ENCODE data around the gene NCOA3. TPM values are rescaled to one million over a fixed set of nuclear protein-coding genes. Genes with fewer than 3 reads are reported as not detected.

The NCOA3 gene
- polyA plus RNA-seq, 1 of the 3 experiments (the other 2 are of a cell fraction), result 5.8 TPM

DNA sequence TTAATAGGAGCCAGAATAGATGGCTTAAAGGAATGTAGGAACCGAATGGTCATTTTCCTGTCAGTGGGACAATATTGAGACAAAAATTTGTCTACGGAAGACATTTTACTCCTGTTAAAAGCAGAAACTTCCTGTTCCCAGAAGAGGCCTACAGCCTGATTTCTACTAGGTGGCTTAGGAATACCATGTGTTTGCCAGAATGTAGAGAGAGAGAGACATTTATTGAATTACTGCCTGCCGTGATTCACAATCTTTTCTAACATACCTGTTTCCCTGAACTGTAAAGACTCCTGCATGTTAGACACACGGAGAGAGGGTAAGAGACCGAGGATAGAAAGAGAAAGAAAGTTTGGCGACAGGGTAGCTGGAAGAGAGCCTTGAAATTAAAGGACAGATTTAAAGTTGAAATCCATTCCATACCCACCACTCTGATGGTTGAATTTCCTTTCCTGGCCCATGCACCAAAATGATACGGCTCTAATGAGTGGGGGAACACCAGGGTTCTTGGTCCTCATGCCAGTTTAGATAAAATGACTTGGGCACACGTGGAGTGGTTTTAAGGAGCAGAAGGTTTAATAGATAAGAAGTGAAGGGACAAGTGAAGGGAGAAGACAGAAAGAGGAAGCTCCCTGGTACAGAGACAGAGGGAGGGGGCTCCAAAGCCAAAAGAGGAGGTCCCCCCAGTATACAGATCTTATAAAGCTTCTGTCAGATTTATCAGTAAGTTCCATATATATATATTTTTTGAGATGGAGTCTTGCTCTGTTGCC lies 22.5 kb downstream of the NCOA3 start:
- Histone ChIP-seq H2AFZ (ENCODE audit: low read depth) (no peak overlapping the region), H3K79me2 (ENCODE audit: insufficient read depth) (peaks cover 58% of the 10 kb centered on the region), H3K4me3 (ENCODE audit: low read depth in 2 of 2, low read length in 1 of 2) (no peak overlapping the region), H4K20me1 (ENCODE audit: insufficient read depth) (0 out of 2 replicates have a peak, but pooled peaks cover 3% of the 10 kb centered on the region), H3K27ac (ENCODE audit: low read depth in 2 of 2, low read length in 1 of 2) (peak overlapping the region; percentile 13 to 55; a peak in 3 of 4 replicates), H3F3A (replicated peaks; ENCODE audit: insufficient read depth) (peaks cover 11% of the 10 kb centered on the region), H3K27me3 (ENCODE audit: insufficient read depth) (no peaks in the 10 kb centered on the region), H3K9me3 (no peaks in the 10 kb centered on the region; the same call in 1 of the 2 replicates), H3K4me2 (no peak overlapping the region), H3K4me1 (ENCODE audit: control insufficient read depth in 1 of 2, insufficient read depth in 2 of 2, low read depth in 1 of 2, low read length in 1 of 2) (no peaks in the 10 kb centered on the region), H3K36me3 (replicated peaks in 1 of 2; ENCODE audit: control insufficient read depth in 1 of 2, insufficient read depth in 2 of 2, low read length in 1 of 2) (peaks cover 0 to 15% of the 10 kb centered on the region in 2 experiments), H3K9ac (no peak overlapping the region), H3K9me2 (no peaks in the 10 kb centered on the region)
- WGBS (ENCODE audit: low lambda C conversion rate), result 67% methylated on average over 8 of the region's 8 CpGs
- TF ChIP-seq SMC3 (IDR thresholded peaks at IDR 0.05; ENCODE audit: low read depth, low read length), result no peak
- no peak for TF ChIP-seq TAF1 (IDR thresholded peaks at IDR 0.05; ENCODE audit: borderline replicate concordance, low read depth, low read length)
- TF ChIP-seq SIN3A (IDR thresholded peaks at IDR 0.05; ENCODE audit: borderline replicate concordance, low read depth, low read length), result no peak
- TF ChIP-seq, protein P1, sequence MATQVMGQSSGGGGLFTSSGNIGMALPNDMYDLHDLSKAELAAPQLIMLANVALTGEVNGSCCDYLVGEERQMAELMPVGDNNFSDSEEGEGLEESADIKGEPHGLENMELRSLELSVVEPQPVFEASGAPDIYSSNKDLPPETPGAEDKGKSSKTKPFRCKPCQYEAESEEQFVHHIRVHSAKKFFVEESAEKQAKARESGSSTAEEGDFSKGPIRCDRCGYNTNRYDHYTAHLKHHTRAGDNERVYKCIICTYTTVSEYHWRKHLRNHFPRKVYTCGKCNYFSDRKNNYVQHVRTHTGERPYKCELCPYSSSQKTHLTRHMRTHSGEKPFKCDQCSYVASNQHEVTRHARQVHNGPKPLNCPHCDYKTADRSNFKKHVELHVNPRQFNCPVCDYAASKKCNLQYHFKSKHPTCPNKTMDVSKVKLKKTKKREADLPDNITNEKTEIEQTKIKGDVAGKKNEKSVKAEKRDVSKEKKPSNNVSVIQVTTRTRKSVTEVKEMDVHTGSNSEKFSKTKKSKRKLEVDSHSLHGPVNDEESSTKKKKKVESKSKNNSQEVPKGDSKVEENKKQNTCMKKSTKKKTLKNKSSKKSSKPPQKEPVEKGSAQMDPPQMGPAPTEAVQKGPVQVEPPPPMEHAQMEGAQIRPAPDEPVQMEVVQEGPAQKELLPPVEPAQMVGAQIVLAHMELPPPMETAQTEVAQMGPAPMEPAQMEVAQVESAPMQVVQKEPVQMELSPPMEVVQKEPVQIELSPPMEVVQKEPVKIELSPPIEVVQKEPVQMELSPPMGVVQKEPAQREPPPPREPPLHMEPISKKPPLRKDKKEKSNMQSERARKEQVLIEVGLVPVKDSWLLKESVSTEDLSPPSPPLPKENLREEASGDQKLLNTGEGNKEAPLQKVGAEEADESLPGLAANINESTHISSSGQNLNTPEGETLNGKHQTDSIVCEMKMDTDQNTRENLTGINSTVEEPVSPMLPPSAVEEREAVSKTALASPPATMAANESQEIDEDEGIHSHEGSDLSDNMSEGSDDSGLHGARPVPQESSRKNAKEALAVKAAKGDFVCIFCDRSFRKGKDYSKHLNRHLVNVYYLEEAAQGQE (IDR thresholded peaks at IDR 0.05; ENCODE audit: low read depth, low read length), result no peak
- no peak for TF ChIP-seq TEAD4 (IDR thresholded peaks at IDR 0.05; ENCODE audit: borderline replicate concordance, insufficient read depth)
- TF ChIP-seq, protein P2, sequence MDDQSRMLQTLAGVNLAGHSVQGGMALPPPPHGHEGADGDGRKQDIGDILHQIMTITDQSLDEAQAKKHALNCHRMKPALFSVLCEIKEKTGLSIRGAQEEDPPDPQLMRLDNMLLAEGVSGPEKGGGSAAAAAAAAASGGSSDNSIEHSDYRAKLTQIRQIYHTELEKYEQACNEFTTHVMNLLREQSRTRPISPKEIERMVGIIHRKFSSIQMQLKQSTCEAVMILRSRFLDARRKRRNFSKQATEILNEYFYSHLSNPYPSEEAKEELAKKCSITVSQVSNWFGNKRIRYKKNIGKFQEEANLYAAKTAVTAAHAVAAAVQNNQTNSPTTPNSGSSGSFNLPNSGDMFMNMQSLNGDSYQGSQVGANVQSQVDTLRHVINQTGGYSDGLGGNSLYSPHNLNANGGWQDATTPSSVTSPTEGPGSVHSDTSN (IDR thresholded peaks at IDR 0.05), result no peak
- no peak for TF ChIP-seq FOXM1 (IDR thresholded peaks at IDR 0.05; ENCODE audit: low read depth)
- TF ChIP-seq, protein P3, sequence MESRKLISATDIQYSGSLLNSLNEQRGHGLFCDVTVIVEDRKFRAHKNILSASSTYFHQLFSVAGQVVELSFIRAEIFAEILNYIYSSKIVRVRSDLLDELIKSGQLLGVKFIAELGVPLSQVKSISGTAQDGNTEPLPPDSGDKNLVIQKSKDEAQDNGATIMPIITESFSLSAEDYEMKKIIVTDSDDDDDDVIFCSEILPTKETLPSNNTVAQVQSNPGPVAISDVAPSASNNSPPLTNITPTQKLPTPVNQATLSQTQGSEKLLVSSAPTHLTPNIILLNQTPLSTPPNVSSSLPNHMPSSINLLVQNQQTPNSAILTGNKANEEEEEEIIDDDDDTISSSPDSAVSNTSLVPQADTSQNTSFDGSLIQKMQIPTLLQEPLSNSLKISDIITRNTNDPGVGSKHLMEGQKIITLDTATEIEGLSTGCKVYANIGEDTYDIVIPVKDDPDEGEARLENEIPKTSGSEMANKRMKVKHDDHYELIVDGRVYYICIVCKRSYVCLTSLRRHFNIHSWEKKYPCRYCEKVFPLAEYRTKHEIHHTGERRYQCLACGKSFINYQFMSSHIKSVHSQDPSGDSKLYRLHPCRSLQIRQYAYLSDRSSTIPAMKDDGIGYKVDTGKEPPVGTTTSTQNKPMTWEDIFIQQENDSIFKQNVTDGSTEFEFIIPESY (IDR thresholded peaks at IDR 0.05; ENCODE audit: borderline replicate concordance, low read depth), result no peak
- no peak for TF ChIP-seq NFIC (IDR thresholded peaks at IDR 0.05; ENCODE audit: borderline replicate concordance)
- no peak for TF ChIP-seq FOXJ3 (CRISPR knock-in tag; IDR thresholded peaks at IDR 0.05)
- no peak for TF ChIP-seq FOSL2 (IDR thresholded peaks at IDR 0.05; ENCODE audit: borderline replicate concordance, low read depth)
- TF ChIP-seq RAD21 (IDR thresholded peaks at IDR 0.05; ENCODE audit: low read length), result no peak
- TF ChIP-seq GATA2 (CRISPR knock-in tag; IDR thresholded peaks at IDR 0.05), result no peak
- ChIA-PET POLR2A (no interaction called here), CTCF (no interaction called here)
- no peak for DNase-seq

Data from SK-N-SH (cell line).